Stimulated activated naive B cell treated with anti-CD40 and anti-IgM and Interleukin-4, amounts not matched to agents 10 μg/mL and 1 μg/mL and 100 μg/mL, for 72 hours (primary cell): ENCODE data around the gene GPR37L1.
"Not testable (repeated sequence)": the region's sequence is repeated elsewhere in the genome, so short reads cannot be mapped to it uniquely, and the experiment has no call there.

ENCODE experiments used
- ATAC-seq, 2 donors: fragments of 150-1000 bp; cut with Tn5 transposase; replicated peaks; 2 replicates each; pipeline ENCODE4 v1.10.0; 2021; ENCODE audit warnings: moderate library complexity in 1 of 2
- DNase-seq: peaks from one replicate; pipeline ENCODE4 v3.0.0; 2021
- H3K27ac Mint-ChIP-seq: one replicate; pipeline ENCODE4 v1.8.0; 2022; ENCODE audit warnings: mild to moderate bottlenecking, mixed read lengths
- H3K27me3 Mint-ChIP-seq, 2 donors: one replicate each; pipeline ENCODE4 v1.8.0; 2022; ENCODE audit warnings: mixed read lengths in 2 of 2
- H3K36me3 Mint-ChIP-seq, 2 donors: one replicate each; pipeline ENCODE4 v1.8.0; 2022; ENCODE audit warnings: mixed read lengths in 2 of 2, mild to moderate bottlenecking in 1 of 2
- H3K4me1 Mint-ChIP-seq, 2 donors: one replicate each; pipeline ENCODE4 v1.8.0; 2022; ENCODE audit warnings: mixed read lengths in 2 of 2, mild to moderate bottlenecking in 1 of 2
- H3K4me3 Mint-ChIP-seq, 2 donors: one replicate each; pipeline ENCODE4 v1.8.0; 2022; ENCODE audit warnings: mild to moderate bottlenecking in 2 of 2, mixed read lengths in 2 of 2, moderate library complexity in 1 of 2
- H3K9me3 Mint-ChIP-seq, 2 donors: one replicate each; pipeline ENCODE4 v1.8.0; 2022; ENCODE audit warnings: mixed read lengths in 2 of 2, mild to moderate bottlenecking in 1 of 2

Gene GPR37L1

DNA sequence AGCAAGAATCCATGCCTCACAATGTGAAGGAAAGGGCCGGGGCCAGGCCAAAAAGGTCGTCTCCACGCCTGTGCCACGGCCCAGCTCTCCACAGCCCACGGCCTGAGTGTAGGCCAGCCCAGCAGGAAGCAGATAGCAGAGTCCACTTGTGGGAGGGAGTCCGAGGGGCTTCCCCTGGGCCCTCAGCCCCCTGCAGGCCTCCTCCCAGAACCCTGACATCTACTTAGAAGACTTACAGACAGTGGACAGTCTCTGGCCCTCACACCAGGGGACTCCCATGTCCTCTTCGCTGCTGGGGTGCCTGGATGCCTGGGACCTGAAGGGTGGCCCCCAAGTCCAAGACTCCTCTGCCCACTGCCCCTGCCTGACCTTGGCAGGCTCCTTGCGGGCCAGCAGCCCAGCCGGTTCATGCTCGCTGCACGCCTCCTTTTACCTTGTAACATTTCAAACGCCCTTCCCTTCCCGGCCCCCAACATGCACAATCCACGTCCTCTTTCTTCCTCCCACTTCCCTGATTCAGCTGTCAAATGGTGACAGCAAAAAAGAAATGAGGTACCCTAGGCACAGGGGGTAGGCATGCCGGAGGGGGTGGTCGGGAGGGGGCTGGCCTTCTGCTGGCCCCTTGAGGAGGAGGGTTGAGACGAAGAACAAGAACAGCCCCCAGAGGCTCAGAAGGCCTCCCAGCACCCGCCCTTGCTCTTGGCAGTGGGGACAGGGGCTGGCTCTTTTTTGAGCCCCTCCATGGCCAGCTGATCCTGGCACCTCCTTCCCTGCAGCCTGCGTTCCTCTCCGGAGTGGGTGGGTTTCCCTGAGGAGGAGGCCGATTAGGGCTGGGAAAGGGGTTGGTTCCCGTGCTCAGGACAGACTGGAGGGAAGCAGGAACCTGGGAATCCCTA, 38.7 kb downstream of the GPR37L1 start:
- peaks cover 22 to 23% of the 10 kb centered on the region in 2 donors for H3K36me3 Mint-ChIP-seq
- DNase-seq (no peak), ATAC-seq (peak; percentile 2 to 5)
- H3K27me3 Mint-ChIP-seq, result no peaks in the 10 kb centered on the region
- peak overlapping the region; percentile 99 for H3K27ac Mint-ChIP-seq
- peak overlapping the region; percentile 93 to 96 for H3K4me3 Mint-ChIP-seq
- no peaks in the 10 kb centered on the region for H3K9me3 Mint-ChIP-seq
- peaks cover 55 to 92% of the 10 kb centered on the region in 2 donors for H3K4me1 Mint-ChIP-seq

- peak overlapping the region; percentile 93 to 96 for H3K4me3 Mint-ChIP-seq
- peak overlapping the region; percentile 47 for H3K27ac Mint-ChIP-seq
- no peaks in the 10 kb centered on the region for H3K9me3 Mint-ChIP-seq
- peak; percentile 62 for DNase-seq
- H3K36me3 Mint-ChIP-seq, result peaks cover 21 to 23% of the 10 kb centered on the region in 2 donors
- peak; percentile 48 to 52 for ATAC-seq
- peaks cover 58 to 98% of the 10 kb centered on the region in 2 donors for H3K4me1 Mint-ChIP-seq
- peaks cover 0 to 1% of the 10 kb centered on the region in 2 donors for H3K27me3 Mint-ChIP-seq
Observed at GRCh38 chr1:202162047-202162417, 39.3 kb downstream of the GPR37L1 start.

DNA sequence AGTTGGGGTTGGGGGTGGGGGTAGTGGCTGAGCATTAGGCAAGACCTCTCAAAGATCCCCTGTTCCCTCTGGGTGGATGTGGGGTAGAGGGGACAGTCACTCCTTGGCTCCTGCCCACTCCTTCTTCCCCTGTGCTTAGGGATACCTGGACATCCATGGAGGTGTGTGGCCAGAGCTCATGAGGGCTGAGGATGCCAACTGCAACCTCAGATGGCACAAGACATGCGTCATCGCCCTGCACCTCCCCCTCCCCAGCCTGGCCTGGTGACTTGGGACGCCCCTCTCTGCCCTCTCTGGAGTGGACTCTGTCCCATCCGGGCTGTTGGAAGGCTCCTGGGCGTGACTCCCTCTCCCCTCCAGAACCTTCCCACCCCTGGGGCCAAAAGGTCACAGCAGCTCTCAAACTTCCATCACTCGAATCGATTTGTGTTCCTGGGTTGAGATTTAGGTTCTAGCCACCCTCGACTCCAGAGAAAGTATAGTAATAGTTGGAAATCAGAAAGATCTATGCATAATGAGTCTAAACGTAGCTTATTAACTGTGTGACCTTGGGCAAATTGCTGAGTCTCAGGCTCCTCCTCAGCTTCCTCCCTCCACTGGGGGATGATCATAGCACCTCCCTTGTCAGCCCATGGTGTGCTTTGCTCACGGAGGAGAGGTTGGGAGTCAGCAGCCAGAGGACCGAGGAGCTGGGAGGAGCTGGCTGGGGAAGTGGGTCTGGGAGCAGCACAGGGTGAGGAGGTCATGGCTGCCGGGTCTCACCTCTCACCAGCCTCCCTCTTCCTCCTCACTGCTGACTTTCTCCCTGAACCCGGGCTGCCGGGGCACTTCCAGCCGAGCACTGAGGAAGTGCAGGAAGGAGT, 39.9 kb downstream of the GPR37L1 start:
- Mint-ChIP-seq H3K27ac (peak overlapping the region; percentile 87), H3K4me1 (peaks cover 58 to 98% of the 10 kb centered on the region in 2 donors), H3K4me3 (peak overlapping the region; percentile 64 to 93), H3K36me3 (peaks cover 15 to 20% of the 10 kb centered on the region in 2 donors), H3K27me3 (peaks cover 5 to 7% of the 10 kb centered on the region in 2 donors), H3K9me3 (no peaks in the 10 kb centered on the region)
- no peak for ATAC-seq
- no peak for DNase-seq

DNA sequence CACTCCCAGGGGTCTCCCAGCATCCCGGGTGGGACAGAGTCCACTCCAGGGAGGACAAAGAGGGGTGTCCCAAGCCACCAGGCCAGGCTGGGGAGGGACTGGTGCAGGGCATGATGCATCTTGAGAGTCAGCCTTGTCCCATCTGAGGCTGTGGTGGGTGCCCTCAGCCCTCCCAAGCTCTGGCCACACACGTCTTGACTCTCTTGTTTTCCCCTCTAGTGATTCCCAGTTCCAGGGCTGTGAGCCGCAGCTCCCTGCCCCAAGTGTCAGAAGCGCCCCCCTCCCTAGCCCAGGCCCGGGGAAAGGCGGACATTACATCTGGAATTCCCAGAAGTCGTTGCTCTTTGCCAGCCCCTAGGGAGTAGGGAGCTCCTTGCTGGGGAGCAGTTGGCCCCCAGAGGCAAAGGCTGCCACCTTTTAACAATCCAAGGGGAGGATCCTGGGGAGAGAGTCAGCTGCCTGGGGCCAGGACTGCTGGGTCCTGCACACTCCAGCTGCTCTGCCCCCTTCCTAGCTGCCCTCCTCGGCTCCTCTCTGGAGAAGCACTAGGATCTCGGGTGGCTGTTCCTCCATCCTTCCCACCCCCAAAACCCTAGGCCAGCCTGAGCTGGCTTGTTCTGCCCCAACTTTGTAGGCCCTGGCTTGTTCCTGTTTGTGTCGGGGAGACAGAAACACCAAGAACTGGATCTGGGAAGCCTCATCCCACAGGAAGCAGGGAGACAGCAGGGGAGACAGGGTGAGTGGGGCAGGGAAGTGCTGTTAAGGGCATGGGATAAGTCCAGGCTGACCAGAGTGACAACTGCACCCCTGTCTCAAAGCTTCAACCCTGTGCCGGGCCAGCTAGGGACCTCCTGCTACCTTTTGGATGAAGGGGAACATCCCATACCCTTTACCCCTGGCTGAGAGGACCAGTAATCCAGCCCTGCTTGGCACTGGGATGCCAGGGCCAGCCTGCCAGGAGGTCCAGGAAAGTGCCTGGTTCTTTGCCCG, 40.9 kb downstream of the GPR37L1 start:
- Mint-ChIP-seq H3K4me3 (peak overlapping the region in 1 of 2 donors; percentile 72), H3K4me1 (peaks cover 58 to 89% of the 10 kb centered on the region in 2 donors), H3K27me3 (peaks cover 10 to 16% of the 10 kb centered on the region in 2 donors), H3K9me3 (no peaks in the 10 kb centered on the region), H3K27ac (peak overlapping the region; percentile 87), H3K36me3 (peaks cover 11 to 14% of the 10 kb centered on the region in 2 donors)
- DNase-seq, result no peak
- ATAC-seq, result no peak

DNA sequence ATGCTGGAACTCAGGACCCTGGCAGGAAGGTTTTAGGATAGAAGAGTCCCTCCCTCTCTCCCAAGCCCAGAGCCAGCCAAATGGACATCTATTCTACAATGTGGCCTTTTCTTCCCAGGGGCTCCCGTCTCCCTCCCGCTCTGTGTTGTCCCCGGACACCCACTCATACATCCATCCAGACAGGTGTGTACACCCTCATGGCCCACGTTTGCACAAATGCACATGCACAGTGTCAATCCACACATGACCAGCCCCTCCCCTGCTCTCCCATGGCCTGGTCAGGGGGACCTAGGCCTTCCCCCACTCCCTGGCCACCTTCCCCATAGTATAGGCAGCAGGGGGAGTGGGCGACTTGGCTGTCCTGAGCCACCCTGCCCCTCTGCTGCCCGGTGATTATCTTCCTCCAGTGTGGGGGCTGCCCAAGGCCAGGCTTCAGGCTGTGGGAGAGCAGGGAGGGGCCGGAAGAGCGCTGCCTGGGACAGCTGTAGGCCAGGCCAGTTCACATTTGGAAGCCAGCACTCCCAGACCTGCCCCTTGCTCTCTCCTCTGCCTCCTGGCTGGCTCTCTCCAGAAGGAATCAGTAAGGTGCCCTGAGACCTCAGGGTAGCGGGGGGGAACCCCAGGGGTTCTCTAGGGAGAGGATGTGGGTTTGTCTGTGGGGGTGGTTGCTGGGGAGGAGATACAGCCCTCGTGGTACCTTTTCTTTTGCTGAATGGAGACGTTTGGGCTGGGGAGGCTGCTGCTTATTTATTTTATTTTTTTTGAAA, 41.7 kb downstream of the GPR37L1 start:
- H3K27ac Mint-ChIP-seq, result peak overlapping the region; percentile 67
- H3K4me1 Mint-ChIP-seq, result peaks cover 50 to 80% of the 10 kb centered on the region in 2 donors
- H3K9me3 Mint-ChIP-seq, result no peaks in the 10 kb centered on the region
- DNase-seq (peak; percentile 80), ATAC-seq (peak; percentile 70 to 74)
- H3K27me3 Mint-ChIP-seq, result peaks cover 10 to 16% of the 10 kb centered on the region in 2 donors
- peak overlapping the region; percentile 65 to 66 for H3K4me3 Mint-ChIP-seq
- H3K36me3 Mint-ChIP-seq, result peaks cover 3 to 5% of the 10 kb centered on the region in 2 donors

GRCh38 chr1:202165267-202165941, 42.7 kb downstream of the GPR37L1 start:
- DNase-seq (no peak), ATAC-seq (no peak)
- Mint-ChIP-seq H3K4me1 (peaks cover 45 to 70% of the 10 kb centered on the region in 2 donors), H3K36me3 (peaks cover 0 to 2% of the 10 kb centered on the region in 2 donors), H3K9me3 (no peaks in the 10 kb centered on the region), H3K27me3 (peaks cover 10 to 16% of the 10 kb centered on the region in 2 donors), H3K4me3 (peak overlapping the region; percentile 65 to 66), H3K27ac (no peak overlapping the region)

GRCh38 chr1:202165942-202166843, 43.5 kb downstream of the GPR37L1 start:
- DNase-seq (no peak), ATAC-seq (no peak)
- H3K9me3 Mint-ChIP-seq, result no peaks in the 10 kb centered on the region
- H3K27ac Mint-ChIP-seq, result no peak overlapping the region
- peaks cover 39 to 62% of the 10 kb centered on the region in 2 donors for H3K4me1 Mint-ChIP-seq
- H3K36me3 Mint-ChIP-seq, result no peaks in the 10 kb centered on the region
- peak overlapping the region in 1 of 2 donors; percentile 7 for H3K4me3 Mint-ChIP-seq
- H3K27me3 Mint-ChIP-seq, result peaks cover 10 to 16% of the 10 kb centered on the region in 2 donors

DNA sequence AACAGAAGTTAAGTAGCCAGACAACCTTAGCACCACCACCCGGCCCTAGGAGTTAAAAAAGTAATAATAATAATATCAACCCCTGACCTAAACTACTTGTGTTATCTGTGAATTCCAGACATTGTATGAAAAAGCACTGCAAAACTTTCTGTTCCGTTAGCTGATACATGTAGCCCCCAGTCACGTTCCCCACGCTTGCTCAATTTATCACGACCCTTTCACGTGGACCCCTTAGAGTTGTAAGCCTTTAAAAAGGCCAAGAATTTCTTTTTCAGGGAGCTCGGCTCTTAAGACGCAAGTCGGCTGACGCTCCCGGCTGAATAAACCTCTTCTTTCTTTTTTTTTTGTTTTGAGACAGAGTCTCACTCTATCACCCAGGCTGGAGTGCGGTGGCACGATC, 44.3 kb downstream of the GPR37L1 start:
- DNase-seq, H3K9me3 Mint-ChIP-seq, H3K27ac Mint-ChIP-seq, H3K4me3 Mint-ChIP-seq, ATAC-seq, H3K36me3 Mint-ChIP-seq: not testable (repeated sequence)
- peaks cover 10 to 16% of the 10 kb centered on the region in 2 donors for H3K27me3 Mint-ChIP-seq
- H3K4me1 Mint-ChIP-seq, result peaks cover 31 to 54% of the 10 kb centered on the region in 2 donors

- Mint-ChIP-seq H3K36me3 (no peaks in the 10 kb centered on the region), H3K4me1 (peaks cover 23 to 46% of the 10 kb centered on the region in 2 donors), H3K9me3 (no peaks in the 10 kb centered on the region), H3K27ac (no peak overlapping the region), H3K4me3 (no peak overlapping the region), H3K27me3 (peaks cover 10 to 16% of the 10 kb centered on the region in 2 donors)
- ATAC-seq (no peak), DNase-seq (no peak)
Observed at GRCh38 chr1:202167708-202168415, 45.1 kb downstream of the GPR37L1 start.

- Mint-ChIP-seq H3K27me3 (peaks cover 10 to 16% of the 10 kb centered on the region in 2 donors), H3K4me1 (peaks cover 17 to 36% of the 10 kb centered on the region in 2 donors), H3K4me3 (peak overlapping the region in 1 of 2 donors; percentile 20), H3K27ac (no peak overlapping the region), H3K9me3 (no peaks in the 10 kb centered on the region), H3K36me3 (no peaks in the 10 kb centered on the region)
- ATAC-seq (no peak), DNase-seq (no peak)
Observed at GRCh38 chr1:202168861-202169260, 46.1 kb downstream of the GPR37L1 start.

DNA sequence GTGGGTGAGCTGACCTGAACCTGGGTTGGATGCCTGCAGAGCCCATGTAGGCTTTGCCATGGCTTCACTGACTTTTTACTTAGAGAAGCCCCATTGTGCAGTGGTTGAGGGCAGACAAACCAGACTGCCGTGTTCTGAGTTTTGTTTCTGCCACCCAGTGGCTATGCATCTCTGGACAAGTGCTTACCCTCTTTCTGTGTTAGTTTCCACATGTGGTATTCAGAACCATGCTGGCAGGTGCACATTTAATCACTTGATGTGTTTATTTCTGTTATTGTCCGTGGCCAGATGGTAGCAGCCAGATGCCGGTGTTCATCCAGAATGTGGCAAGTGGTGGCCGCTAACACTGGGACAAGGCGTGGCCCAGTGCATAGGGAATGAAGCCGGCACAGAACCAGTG, 48.0 kb downstream of the GPR37L1 start:
- Mint-ChIP-seq H3K27ac (no peak overlapping the region), H3K27me3 (peaks cover 10 to 16% of the 10 kb centered on the region in 2 donors), H3K9me3 (no peaks in the 10 kb centered on the region), H3K4me3 (no peak overlapping the region), H3K36me3 (no peaks in the 10 kb centered on the region), H3K4me1 (peaks cover 6 to 17% of the 10 kb centered on the region in 2 donors)
- ATAC-seq (no peak), DNase-seq (no peak)
